Measurements from ENCODE around the gene ZNF215.
"Not testable (repeated sequence)": the region's sequence is repeated elsewhere in the genome, so short reads cannot be mapped to it uniquely, and the experiment has no call there.

Gene ZNF215

DNA sequence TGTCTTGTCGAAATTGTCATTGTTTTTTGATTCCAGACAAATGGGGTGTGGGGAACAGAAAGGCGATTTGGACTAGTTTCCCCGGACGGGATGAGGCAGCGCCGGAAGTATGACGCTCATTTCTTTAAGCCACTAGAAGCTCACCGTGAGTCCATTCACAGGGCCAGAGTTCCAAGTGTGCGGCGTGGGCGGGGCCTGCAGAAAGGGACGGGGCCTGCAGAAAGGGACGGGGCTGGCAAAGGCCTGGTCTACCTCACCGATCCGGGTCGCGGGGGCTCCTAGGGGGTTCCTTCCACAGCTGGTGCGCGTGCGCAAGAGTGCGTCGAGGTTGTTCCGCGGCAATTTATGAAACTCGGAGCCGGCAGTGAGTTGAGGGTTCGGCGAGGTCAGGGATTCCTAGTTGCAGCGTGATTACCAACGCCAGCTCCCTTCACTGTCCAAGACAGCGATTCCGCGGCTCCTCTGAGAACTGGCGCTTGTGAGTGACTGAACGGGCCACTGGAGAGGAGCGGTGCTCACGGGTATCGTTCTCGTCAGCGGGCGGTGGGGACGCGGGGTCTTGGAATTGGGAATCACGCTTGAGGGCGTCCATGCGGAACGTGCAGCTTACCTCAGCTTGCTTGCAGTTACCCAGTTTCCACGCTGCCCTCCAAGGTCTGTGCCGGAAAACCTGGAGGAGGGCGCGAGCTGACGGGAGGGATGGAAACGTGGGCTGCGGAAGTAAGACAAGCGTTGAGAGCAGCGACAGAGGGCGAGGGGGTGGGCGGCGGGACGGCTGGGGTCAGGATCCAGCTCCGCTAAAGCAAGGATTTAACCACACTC lies at the start of gene ZNF215:
Gene ZNF215 (plus strand): TSS at position 219 of the 822 bp plus-strand sequence. CDS start 5,847 bp downstream, outside the sequence.
- DNase-seq, result no peak

DNA sequence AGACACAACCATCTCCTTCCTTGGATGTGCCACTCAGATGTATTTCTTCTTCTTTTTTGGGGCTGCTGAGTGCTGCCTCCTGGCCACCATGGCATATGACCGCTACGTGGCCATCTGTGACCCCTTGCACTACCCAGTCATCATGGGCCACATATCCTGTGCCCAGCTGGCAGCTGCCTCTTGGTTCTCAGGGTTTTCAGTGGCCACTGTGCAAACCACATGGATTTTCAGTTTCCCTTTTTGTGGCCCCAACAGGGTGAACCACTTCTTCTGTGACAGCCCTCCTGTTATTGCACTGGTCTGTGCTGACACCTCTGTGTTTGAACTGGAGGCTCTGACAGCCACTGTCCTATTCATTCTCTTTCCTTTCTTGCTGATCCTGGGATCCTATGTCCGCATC lies 49.3 kb upstream of the ZNF215 start:
- no peak for DNase-seq

DNA sequence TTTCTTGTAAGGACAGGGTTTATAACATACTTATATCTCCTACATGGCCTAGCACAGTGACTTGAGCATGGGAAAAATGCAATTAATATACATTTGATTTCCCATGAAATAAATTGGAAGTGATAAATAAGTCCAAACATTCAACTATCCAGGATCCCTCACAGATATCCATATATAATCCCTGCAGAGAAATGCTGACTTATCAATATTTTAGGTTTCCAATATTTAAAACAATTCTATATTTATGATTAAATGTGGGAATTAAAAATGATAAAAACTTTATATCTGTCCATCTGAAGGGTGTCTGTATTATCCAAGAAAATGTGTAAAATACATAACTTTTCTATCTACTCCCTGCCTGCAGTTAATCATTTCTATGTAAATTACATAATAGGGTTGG lies 43.5 kb upstream of the ZNF215 start:
- no peak for DNase-seq

DNA sequence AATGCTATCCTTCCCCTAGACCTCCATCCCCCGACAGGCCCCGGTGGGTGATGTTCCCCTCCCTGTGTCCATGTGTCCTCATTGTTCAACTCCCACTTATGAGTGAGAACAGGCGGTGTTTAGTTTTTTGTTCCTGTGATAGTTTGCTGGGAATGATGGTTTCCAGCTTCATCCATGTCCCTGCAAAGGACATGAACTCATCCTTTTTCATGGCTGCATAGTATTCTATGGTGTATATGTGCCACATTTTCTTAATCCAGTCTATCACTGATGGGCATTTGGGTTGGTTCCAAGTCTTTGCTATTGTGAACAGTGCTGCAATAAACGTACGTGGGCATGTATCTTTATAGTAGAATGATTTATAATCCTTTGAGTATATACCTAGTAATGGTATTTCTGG lies 38.5 kb upstream of the ZNF215 start:
- DNase-seq, result not testable (repeated sequence)

DNA sequence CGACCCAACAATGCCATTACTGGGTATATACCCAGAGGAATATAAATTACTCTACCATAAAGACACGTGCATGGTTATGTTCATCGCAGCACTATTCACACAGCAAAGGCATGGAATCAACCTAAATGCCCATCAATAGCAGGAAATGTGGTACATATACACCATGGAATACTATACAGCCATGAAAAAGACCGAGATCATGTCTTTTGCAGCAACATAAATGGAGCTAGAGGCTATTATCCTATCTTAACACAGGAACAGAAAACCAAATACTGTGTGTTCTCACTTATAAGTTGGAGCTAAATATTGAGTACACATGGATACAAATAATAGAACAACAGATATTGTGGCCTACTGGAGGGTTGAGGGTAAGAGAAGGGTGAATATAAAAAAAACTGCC lies 37.4 kb upstream of the ZNF215 start:
- DNase-seq, result no peak

DNA sequence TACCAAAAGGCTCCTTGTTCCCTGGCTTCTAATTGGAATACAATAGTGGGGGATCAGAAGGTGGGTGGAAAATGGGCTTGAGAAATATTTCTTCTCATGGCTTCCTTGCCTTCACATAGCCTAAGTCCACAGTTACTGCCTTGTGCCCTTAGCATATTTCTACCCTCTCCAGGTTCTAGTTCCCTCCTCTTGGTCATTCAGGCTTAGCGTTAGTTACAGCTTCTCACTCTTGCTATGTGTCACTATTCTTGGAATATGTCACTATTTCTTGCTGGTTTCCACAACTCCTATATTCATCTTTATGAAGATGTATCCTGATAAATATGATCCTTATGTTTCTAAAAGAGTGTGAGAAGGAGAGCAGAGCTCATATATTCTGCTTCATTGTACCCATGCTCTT lies 36.4 kb upstream of the ZNF215 start:
- DNase-seq, result no peak

DNA sequence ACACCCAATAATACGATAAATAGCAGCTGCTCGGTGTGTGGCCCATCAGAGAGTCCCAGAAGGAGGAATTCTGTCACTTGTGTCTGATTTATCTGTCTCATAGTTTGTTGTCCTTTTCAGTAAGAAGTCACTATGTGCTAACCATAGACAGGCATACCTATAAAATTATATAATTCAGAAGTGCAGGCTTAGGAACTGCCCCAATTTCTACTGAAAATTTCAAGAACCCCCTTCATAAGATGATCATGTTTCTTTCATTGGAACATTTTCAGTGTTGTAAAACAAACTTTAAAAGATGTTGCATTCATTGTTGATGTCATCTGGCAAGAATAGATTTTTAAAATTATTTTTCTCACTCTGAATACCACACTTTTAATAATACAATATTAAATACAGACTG lies 33.8 kb upstream of the ZNF215 start, which contains the start of gene OR2D2:
Gene OR2D2 (minus strand): TSS at position 101 of the 400 bp plus-strand sequence. CDS start 0 bp downstream, at position 101.
- no peak for DNase-seq

DNA sequence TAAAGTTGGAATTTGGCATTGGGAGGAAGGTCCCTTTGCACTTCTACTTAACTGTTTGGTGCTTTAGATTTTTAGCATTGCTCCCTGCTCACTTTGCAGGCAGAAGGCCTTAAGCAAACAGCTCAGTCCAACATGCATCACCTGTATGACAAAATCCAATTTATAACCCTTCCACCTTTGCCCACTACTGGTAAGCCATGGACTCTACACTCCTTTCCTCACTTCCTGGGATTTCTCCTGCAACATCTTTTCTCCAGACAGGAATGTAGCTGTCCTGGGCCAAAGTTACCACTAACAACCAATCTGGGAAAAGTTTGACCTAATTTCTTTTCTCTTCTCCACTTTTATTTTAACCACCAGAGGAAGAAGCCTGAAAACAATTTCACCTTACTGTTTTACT lies 32.1 kb upstream of the ZNF215 start:
- DNase-seq, result no peak

DNA sequence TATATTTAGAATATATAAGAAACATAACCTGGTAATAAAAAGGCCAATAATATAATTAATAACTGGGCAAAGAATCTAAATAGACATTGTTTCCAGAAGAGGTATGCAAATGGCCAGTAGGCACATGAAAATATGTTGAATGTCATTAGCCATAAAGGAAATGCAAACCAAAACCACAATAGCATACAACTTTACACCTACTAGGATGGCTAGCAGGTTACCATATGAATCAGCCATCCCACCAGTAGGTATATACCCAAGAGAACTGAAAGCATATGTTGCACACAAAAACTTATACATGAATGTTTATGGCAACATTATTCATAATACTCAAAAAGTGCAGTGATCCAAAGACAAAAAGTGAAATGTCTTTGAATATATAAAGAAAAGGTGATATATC lies 31.2 kb upstream of the ZNF215 start:
- DNase-seq, result no peak

DNA sequence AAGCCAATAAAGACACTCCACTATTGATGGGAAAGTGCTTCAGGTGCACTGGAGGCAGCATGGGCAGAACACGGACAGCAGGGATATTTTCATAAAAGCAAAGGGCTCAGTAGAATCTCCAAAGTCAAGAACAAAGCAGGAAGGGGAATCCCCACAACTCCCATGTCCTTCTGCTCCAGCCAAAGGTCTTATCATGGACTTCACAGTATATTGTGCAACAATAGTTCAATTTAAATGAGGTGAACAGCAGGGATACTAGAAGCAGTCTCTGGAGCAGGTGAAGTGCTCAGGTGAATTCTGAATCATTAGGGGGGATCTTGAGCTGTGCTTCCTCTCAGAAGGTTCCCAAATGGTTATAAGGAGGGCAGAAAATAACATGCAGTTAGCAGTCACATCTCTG lies 27.3 kb upstream of the ZNF215 start:
- no peak for DNase-seq

DNA sequence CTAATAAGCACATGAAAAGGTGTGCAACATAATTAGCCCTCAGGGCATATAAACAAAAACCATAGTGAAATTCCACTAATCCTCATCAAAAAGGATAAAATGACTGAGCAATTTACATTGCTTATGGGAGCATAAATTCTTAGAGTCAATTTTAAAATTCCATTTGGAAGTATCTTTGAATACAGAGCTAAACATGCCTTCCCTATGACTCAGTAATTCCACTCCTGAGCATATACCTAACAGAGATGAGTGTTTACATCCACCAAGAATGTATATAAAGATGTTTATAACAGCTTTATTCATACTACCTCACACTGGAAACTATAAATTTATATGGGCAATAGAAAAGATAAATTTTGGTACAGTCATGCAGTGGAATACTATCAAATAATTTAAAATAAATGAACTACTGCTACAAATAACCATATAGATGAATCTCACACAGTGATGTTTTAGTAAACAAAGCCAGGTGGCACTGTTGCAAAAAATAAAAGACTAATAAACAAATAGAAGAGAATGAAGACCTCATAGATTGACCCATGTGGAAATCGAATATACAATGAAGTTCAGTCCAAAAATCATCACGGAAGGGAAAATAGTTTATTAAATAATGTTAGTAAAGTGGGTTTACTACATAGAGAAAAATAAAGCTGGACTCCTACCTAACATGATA lies 25.8 kb upstream of the ZNF215 start:
- no peak for DNase-seq

DNA sequence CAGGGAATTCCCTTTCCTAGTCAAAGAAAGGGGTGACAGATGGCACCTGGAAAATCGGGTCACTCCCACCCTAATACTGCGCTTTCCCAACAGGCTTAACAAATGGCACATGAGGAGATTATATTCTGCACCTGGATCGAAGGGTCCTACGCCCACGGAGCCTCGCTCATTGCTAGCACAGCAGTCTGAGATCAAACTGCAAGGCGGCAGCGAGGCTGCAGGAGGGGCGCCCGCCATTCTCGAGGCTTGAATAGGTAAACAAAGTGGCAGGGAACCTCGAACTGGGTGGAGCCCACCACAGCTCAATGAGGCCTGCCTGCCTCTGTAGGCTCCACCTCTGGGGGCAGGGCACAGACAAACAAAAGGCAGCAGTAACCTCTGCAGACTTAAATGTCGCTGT lies 21.4 kb upstream of the ZNF215 start:
- not testable (repeated sequence) for DNase-seq

DNA sequence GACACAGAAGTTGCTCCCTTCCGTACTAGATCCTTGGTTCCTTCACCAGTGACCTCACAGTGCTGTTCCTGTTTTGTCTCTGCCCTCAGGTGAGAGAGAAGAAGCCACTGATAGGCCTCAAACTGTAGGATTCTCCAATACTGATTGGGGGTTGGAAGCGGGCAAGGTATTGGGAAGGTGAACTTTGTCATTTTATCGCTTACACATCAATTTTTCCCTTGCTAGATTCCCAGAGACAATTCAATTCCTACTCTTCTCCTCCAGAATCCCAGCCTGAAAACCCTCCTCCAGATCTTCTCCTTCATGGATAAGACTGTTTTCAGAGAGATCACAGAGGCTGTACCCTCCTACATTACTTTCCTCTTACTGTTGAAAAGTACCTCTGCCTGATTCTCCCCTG lies 14.8 kb upstream of the ZNF215 start:
- no peak for DNase-seq

DNA sequence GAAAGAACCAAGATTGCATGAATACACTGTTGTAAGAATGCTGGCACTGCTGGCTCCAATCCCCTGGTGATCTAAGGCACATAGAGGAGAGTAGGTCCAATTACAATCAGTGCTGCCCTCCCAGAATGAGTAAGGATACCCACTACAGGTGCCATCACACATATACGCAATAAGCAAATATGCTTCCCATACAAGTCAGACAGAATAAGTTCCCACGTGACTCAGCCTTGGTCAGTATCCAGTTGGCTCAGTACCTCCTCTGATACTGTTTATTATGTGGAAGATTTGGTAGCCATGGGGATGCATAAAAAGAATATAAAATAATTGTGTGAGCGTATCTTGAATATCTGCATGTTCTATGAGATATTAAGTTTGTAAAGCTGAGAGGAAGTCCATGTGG lies 14.3 kb upstream of the ZNF215 start:
- DNase-seq, result no peak

DNA sequence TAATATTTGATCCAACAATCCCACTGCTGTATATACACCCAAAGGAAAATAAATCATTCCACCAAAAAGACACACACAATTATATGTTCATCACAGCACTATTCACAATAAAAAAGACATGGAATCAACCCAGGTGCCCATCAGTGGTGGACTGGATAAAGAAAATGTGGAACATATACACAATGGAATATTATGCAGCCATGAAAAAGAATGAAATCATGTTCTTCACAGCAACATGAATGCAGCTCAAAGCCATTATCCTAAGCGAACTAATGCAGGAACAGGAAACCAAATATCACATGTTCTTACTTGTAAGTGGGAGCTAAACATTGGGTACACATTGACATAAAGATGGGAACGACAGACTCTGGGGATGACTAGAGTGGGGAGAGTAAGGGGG lies 6.5 kb upstream of the ZNF215 start:
- no peak for DNase-seq

DNA sequence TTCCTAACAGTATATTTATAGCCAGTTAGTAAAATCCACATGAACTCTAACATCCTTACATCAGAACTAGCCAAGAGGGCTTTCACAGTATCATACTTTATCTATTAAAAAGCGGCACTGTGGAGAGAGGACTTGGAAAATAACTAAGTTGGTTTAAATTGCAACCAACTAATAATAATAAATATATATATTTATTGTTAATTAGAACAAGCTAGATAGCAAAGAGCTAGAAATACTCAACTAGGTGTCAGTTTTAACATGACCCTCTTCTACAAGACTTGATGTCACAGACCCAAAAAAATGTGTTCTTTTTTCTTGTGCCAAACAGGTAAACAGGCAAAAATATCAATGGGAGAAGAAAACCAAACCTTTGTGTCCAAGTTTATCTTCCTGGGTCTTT lies 5.5 kb upstream of the ZNF215 start, which contains the start of gene OR2D3:
Gene OR2D3 (plus strand): TSS at position 301 of the 400 bp plus-strand sequence. CDS start 0 bp downstream, at position 301.
- DNase-seq, result no peak

DNA sequence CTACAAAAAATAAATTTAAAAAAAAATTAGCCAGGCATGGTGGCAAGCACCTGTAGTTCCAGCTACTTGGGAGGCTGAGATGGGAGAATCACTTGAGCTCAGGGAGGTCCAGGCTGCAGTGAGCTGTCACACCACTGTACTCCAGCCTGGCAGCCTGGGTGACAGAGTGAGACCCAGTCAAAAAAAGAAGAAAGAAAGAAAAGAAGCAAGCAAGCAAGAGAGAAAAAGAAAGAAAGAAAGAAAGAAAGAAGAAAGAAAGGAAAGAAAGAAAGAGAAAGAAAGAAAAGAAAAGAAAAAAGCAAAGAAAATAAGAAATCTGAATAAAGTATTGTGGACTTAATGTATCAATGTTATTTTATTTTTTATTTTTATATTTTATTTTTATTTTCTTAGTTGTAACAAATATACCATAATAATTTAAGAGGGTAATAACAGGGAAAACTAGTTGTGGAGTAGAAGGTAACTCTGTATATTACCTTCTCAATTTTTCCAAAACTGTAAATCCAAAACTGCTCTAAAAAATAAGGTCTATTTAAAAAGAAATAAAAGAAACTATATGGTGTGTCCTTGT lies 1.1 kb upstream of the ZNF215 start:
- no peak for DNase-seq

DNA sequence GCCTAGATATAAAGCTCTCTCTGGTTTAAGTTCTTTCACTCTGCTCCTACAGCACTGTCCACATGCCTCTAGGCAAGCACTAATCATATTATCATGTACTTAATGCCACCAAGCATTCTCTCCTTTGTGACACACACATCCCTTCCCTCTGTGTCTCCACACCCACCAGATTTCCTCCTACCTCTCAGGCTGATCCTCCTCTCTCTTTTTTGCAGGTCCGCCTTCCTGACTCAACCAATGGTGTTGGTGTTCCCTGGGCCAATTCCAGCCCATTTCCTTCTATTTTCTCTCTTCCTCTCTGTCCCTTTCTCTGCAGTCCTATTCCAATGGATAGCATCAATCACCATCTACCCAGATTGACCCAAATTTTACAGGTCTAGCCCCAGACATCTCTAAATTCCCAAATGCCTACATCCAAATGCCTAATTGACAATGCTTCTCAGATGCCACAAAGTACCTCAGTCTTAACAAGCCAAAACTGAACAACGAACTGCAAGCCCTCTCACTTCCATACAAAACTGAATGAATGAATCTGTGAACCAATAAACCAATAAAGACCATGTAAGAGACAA lies 504 bp upstream of the ZNF215 start:
- no peak for DNase-seq

DNA sequence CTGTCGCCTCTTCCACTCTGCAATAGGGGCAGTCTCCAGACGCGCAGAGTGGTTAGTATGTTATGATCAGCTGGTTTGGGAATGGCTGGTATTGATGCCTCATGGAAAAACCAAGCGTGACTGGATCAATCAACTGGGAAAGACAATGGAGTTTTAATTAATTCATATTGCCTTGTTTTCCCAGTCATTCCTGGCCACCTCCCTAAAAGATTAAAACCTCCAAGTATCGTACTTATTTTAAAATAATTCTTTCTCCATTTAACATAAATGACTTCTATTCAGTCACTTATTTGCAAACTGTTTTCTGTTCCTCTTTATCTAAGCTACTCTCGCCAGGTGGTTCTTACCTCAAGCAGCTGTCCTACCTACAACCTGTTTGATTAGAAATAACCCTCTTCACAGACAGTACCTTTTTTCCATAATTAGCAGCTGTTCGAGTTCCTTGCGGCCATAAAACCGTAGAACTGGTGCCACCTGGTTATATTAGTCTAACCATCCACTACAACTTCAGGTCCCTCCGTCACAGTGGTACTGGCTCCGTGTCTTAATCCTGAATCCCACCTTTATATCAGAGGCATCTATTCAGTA lies 898 bp downstream of the ZNF215 start:
- DNase-seq, result no peak

DNA sequence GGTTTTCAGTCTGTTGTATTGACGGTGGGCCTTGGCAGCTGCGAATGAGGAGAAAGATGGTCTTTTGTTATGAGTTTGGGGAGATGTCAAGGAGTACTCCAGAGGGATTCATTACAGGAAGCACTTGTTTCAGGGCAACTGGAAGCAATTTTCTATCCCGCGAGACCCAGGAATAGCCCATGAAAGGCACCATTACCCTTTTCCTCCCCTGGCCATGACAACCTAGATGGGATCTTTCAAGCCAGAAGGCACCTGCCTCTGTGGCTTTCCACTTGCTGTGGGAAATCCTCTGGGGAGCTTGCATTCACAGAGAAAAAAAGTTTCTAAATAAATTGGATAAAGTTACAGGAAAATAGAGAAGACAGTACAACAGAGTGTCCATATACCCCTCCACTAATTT lies 2.7 kb downstream of the ZNF215 start:
- no peak for DNase-seq

DNA sequence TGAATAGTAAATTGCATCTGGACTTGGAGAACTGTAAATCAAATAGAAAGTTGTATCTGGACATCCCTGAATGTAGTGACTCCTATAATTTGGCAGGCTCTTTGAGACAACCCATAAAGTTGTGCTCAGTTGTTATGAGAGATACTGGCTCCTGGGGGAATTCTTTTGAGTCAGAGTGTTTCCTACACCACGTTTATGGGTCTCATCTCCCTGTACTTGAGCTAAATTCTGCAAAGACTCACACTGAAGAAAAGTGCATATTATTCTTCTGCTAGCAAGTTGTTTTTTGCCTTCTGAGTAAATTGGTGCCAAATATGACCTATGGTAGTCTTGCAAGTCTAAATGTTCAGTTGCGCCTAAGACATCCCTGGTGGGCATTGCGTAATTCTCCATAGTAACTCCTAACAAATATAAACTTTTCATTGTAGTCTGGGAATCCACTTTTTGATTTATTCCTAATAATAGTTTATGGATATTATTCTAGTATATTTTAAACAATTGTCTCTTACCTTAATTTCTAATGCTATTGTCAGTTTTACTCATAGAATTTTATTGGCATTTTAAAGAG lies 5.0 kb downstream of the ZNF215 start:
- DNase-seq, result no peak

DNA sequence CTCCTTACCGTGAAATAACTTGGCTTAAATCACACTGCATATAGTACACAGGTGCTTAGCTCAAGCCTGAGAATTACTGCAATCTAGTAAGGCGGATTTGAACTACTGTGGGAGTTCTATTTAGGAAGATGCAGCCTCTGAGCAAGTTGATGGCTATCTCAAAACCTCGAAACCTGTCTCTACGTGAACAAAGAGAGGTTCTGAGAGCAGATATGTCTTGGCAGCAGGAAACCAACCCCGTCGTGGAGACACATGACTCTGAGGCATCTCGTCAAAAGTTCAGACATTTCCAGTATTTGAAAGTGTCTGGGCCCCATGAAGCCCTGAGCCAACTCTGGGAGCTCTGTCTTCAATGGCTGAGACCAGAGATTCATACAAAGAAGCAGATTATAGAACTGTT lies 5.9 kb downstream of the ZNF215 start:
- no peak for DNase-seq

DNA sequence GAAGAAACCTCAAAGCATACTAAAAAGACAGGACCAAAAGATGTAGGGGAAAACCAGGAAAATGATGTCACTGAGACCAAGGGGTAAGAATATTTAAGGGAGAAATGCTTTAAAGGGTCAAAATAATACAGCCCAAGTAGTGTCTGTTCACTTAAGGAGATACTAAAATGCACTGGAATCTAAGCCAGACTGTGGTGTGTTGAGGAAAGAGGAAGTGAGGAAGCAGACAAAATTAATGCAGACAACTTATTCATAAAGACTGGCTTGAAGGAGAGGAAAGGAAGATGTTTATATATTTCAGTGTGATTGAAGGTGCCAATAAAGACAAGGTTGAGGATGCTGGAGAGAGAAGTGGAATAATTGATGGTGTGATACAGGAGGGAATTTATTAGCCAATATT lies 15.7 kb downstream of the ZNF215 start:
- no peak for DNase-seq

Data from NCI-H1092 treated with DMSO at 0.1 percent for 48 hours (cell line).